ENCODE data around the gene SRPRB. TPM values are rescaled to one million over a fixed set of nuclear protein-coding genes. Genes with fewer than 3 reads are reported as not detected.

The SRPRB gene
- polyA plus RNA-seq, 2 donors: 23.0 to 32.6 TPM

- no peaks in the 10 kb centered on the region for H3K36me3 ChIP-seq (ENCODE audit: control insufficient read depth in 2 of 2, insufficient read depth in 2 of 2, low read length in 1 of 2)
- H3K4me3 ChIP-seq (ENCODE audit: low read depth in 1 of 2, low read length in 2 of 2): no peak overlapping the region
- WGBS, 2 donors: 63 to 87% methylated on average over 3 of the region's 3 CpGs
- no peaks in the 10 kb centered on the region for H3K9me3 ChIP-seq (ENCODE audit: control insufficient read depth in 2 of 2, insufficient read depth in 1 of 2, low read depth in 1 of 2, low read length in 1 of 2)
- no peak overlapping the region for H3K27ac ChIP-seq (ENCODE audit: low read depth in 2 of 2, low read length in 1 of 2)
- H3K27me3 ChIP-seq (ENCODE audit: control insufficient read depth in 1 of 2, insufficient read depth in 2 of 2, low read length in 2 of 2): no peaks in the 10 kb centered on the region
- H3K4me1 ChIP-seq (ENCODE audit: control insufficient read depth in 2 of 2, insufficient read depth in 2 of 2, low read length in 1 of 2): no peaks in the 10 kb centered on the region
Measured at GRCh38 chr3:133762539-133762938, 43.1 kb upstream of the SRPRB start.

- Histone ChIP-seq H3K36me3 (ENCODE audit: control insufficient read depth in 2 of 2, insufficient read depth in 2 of 2, low read length in 1 of 2) (no peaks in the 10 kb centered on the region), H3K4me3 (ENCODE audit: low read depth in 1 of 2, low read length in 2 of 2) (no peak overlapping the region), H3K9me3 (ENCODE audit: control insufficient read depth in 2 of 2, insufficient read depth in 1 of 2, low read depth in 1 of 2, low read length in 1 of 2) (no peaks in the 10 kb centered on the region), H3K27me3 (ENCODE audit: control insufficient read depth in 1 of 2, insufficient read depth in 2 of 2, low read length in 2 of 2) (no peaks in the 10 kb centered on the region), H3K27ac (ENCODE audit: low read depth in 2 of 2, low read length in 1 of 2) (no peak overlapping the region), H3K4me1 (ENCODE audit: control insufficient read depth in 2 of 2, insufficient read depth in 2 of 2, low read length in 1 of 2) (no peaks in the 10 kb centered on the region)
- WGBS, 2 donors: 61 to 63% methylated on average over 6 of the region's 6 CpGs
Measured at GRCh38 chr3:133763797-133764683, 41.6 kb upstream of the SRPRB start.

DNA sequence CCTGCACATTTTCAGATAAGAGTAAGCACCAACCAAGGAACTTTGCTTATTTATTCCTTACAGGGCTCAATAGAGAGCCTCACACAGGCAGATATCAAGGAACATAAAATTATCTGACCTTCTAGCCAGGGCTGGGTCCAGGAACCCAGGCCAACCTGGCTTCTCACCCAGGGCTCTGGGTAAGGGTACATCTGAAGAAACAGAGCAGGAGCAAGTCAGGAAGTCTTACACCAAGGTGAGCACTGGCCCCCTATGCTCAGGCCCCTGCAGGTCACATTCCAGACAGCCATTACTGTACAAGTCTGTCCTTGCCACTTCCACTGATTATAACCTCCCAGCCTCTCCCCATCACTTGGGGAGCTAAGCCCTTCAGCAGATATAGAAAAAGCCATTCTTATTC, 40.4 kb upstream of the SRPRB start:
- H3K4me1 ChIP-seq (ENCODE audit: control insufficient read depth in 2 of 2, insufficient read depth in 2 of 2, low read length in 1 of 2): no peaks in the 10 kb centered on the region
- no peaks in the 10 kb centered on the region for H3K9me3 ChIP-seq (ENCODE audit: control insufficient read depth in 2 of 2, insufficient read depth in 1 of 2, low read depth in 1 of 2, low read length in 1 of 2)
- H3K36me3 ChIP-seq (ENCODE audit: control insufficient read depth in 2 of 2, insufficient read depth in 2 of 2, low read length in 1 of 2): no peaks in the 10 kb centered on the region

GRCh38 chr3:133767607-133768006, 38.0 kb upstream of the SRPRB start:
- Histone ChIP-seq H3K27me3 (ENCODE audit: control insufficient read depth in 1 of 2, insufficient read depth in 2 of 2, low read length in 2 of 2) (no peaks in the 10 kb centered on the region), H3K9me3 (ENCODE audit: control insufficient read depth in 2 of 2, insufficient read depth in 1 of 2, low read depth in 1 of 2, low read length in 1 of 2) (no peaks in the 10 kb centered on the region), H3K36me3 (ENCODE audit: control insufficient read depth in 2 of 2, insufficient read depth in 2 of 2, low read length in 1 of 2) (no peaks in the 10 kb centered on the region), H3K27ac (ENCODE audit: low read depth in 2 of 2, low read length in 1 of 2) (no peak overlapping the region), H3K4me1 (ENCODE audit: control insufficient read depth in 2 of 2, insufficient read depth in 2 of 2, low read length in 1 of 2) (no peaks in the 10 kb centered on the region), H3K4me3 (ENCODE audit: low read depth in 1 of 2, low read length in 2 of 2) (no peak overlapping the region)
- WGBS, 2 donors: 79 to 91% methylated on average over 1 of the region's 1 CpG

More for the DNA sequence above, 40.4 kb upstream of the SRPRB start:
- Histone ChIP-seq H3K27me3 (ENCODE audit: control insufficient read depth in 1 of 2, insufficient read depth in 2 of 2, low read length in 2 of 2) (no peaks in the 10 kb centered on the region), H3K4me3 (ENCODE audit: low read depth in 1 of 2, low read length in 2 of 2) (no peak overlapping the region), H3K27ac (ENCODE audit: low read depth in 2 of 2, low read length in 1 of 2) (no peak overlapping the region)

DNA sequence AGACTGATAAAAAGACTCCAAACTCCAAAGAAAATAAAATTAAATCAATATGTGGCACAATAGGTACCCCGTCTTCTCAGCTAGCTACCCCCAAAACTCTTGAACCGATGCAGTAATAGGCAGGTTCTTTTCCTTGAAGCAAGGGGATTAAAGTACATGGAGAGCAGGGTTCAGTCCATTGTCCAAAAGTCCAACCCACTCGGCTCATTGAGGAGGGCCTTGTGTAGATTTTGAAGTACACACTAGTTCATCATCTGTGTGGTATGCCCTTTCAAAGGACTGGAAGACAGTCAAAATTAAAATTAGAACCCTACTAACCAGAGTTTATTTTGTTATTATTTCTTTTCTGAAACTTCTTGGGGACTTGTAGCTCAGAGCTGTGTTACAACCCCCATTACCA, 36.1 kb upstream of the SRPRB start:
- 86 to 91% methylated on average over 3 of the region's 3 CpGs for WGBS, 2 donors
- Histone ChIP-seq H3K4me3 (ENCODE audit: low read depth in 1 of 2, low read length in 2 of 2) (no peak overlapping the region), H3K4me1 (ENCODE audit: control insufficient read depth in 2 of 2, insufficient read depth in 2 of 2, low read length in 1 of 2) (no peaks in the 10 kb centered on the region), H3K36me3 (ENCODE audit: control insufficient read depth in 2 of 2, insufficient read depth in 2 of 2, low read length in 1 of 2) (no peaks in the 10 kb centered on the region), H3K9me3 (ENCODE audit: control insufficient read depth in 2 of 2, insufficient read depth in 1 of 2, low read depth in 1 of 2, low read length in 1 of 2) (no peaks in the 10 kb centered on the region), H3K27ac (ENCODE audit: low read depth in 2 of 2, low read length in 1 of 2) (no peak overlapping the region), H3K27me3 (ENCODE audit: control insufficient read depth in 1 of 2, insufficient read depth in 2 of 2, low read length in 2 of 2) (no peaks in the 10 kb centered on the region)

- no peaks in the 10 kb centered on the region for H3K9me3 ChIP-seq (ENCODE audit: control insufficient read depth in 2 of 2, insufficient read depth in 1 of 2, low read depth in 1 of 2, low read length in 1 of 2)
- no peaks in the 10 kb centered on the region for H3K36me3 ChIP-seq (ENCODE audit: control insufficient read depth in 2 of 2, insufficient read depth in 2 of 2, low read length in 1 of 2)
- H3K4me1 ChIP-seq (ENCODE audit: control insufficient read depth in 2 of 2, insufficient read depth in 2 of 2, low read length in 1 of 2): no peaks in the 10 kb centered on the region
- 82 to 97% methylated on average over 3 of the region's 3 CpGs for WGBS, 2 donors
- no peaks in the 10 kb centered on the region for H3K27me3 ChIP-seq (ENCODE audit: control insufficient read depth in 1 of 2, insufficient read depth in 2 of 2, low read length in 2 of 2)
- H3K27ac ChIP-seq (ENCODE audit: low read depth in 2 of 2, low read length in 1 of 2): no peak overlapping the region
- H3K4me3 ChIP-seq (ENCODE audit: low read depth in 1 of 2, low read length in 2 of 2): no peak overlapping the region
Measured at GRCh38 chr3:133773732-133774131, 31.9 kb upstream of the SRPRB start.

DNA sequence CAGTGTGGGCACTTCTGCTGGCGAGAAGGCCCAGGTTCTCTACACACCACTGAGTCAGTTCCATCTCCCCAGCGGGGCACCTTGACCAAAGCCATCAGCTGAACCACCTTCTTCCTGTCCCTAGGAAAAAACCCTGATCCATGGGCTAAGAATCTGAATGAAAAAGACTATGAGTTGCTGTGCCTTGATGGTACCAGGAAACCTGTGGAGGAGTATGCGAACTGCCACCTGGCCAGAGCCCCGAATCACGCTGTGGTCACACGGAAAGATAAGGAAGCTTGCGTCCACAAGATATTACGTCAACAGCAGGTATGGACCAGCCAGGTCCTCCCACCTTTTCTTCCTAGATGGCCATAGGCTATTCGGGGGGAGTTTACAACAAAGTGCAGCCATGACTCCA, 30.3 kb upstream of the SRPRB start:
- Histone ChIP-seq H3K4me3 (ENCODE audit: low read depth in 1 of 2, low read length in 2 of 2) (no peak overlapping the region), H3K36me3 (ENCODE audit: control insufficient read depth in 2 of 2, insufficient read depth in 2 of 2, low read length in 1 of 2) (no peaks in the 10 kb centered on the region), H3K27me3 (ENCODE audit: control insufficient read depth in 1 of 2, insufficient read depth in 2 of 2, low read length in 2 of 2) (no peaks in the 10 kb centered on the region), H3K27ac (ENCODE audit: low read depth in 2 of 2, low read length in 1 of 2) (no peak overlapping the region), H3K4me1 (ENCODE audit: control insufficient read depth in 2 of 2, insufficient read depth in 2 of 2, low read length in 1 of 2) (no peaks in the 10 kb centered on the region), H3K9me3 (ENCODE audit: control insufficient read depth in 2 of 2, insufficient read depth in 1 of 2, low read depth in 1 of 2, low read length in 1 of 2) (no peaks in the 10 kb centered on the region)
- 87 to 93% methylated on average over 9 of the region's 9 CpGs for whole genome bisulfite sequencing, 2 donors

- Histone ChIP-seq H3K9me3 (ENCODE audit: control insufficient read depth in 2 of 2, insufficient read depth in 1 of 2, low read depth in 1 of 2, low read length in 1 of 2) (no peaks in the 10 kb centered on the region), H3K27me3 (ENCODE audit: control insufficient read depth in 1 of 2, insufficient read depth in 2 of 2, low read length in 2 of 2) (no peaks in the 10 kb centered on the region), H3K4me1 (ENCODE audit: control insufficient read depth in 2 of 2, insufficient read depth in 2 of 2, low read length in 1 of 2) (no peaks in the 10 kb centered on the region), H3K4me3 (ENCODE audit: low read depth in 1 of 2, low read length in 2 of 2) (no peak overlapping the region), H3K27ac (ENCODE audit: low read depth in 2 of 2, low read length in 1 of 2) (no peak overlapping the region), H3K36me3 (ENCODE audit: control insufficient read depth in 2 of 2, insufficient read depth in 2 of 2, low read length in 1 of 2) (no peaks in the 10 kb centered on the region)
- WGBS, 2 donors: 88 to 94% methylated on average over 5 of the region's 5 CpGs
Measured at GRCh38 chr3:133775835-133776234, 29.8 kb upstream of the SRPRB start.

DNA sequence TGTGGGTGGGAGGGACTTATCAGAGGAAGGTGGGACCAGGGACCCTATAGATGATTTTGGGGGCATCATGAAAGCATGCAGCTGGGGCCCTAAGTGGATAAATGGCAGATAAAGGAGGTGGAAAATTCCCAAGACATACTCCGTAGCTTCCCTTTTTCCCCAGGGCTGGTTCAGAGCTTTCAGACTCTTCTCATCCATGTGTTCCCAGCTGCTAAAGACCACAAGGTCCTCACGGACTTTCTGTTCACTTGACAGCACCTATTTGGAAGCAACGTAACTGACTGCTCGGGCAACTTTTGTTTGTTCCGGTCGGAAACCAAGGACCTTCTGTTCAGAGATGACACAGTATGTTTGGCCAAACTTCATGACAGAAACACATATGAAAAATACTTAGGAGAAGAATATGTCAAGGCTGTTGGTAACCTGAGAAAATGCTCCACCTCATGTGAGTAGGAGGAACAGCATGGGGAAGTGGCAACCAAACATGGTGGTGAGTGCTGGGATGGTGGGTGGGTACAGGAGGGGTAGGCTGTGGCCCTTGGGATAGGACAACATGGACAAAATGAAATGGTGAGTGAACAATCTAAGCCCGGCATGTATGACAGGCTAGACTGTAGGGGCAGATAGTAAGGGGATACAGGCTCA, 28.7 kb upstream of the SRPRB start:
- H3K27me3 ChIP-seq (ENCODE audit: control insufficient read depth in 1 of 2, insufficient read depth in 2 of 2, low read length in 2 of 2): no peaks in the 10 kb centered on the region
- no peak overlapping the region for H3K27ac ChIP-seq (ENCODE audit: low read depth in 2 of 2, low read length in 1 of 2)
- no peaks in the 10 kb centered on the region for H3K36me3 ChIP-seq (ENCODE audit: control insufficient read depth in 2 of 2, insufficient read depth in 2 of 2, low read length in 1 of 2)
- H3K4me1 ChIP-seq (ENCODE audit: control insufficient read depth in 2 of 2, insufficient read depth in 2 of 2, low read length in 1 of 2): no peaks in the 10 kb centered on the region
- 88 to 95% methylated on average over 7 of the region's 7 CpGs for WGBS, 2 donors
- no peaks in the 10 kb centered on the region for H3K9me3 ChIP-seq (ENCODE audit: control insufficient read depth in 2 of 2, insufficient read depth in 1 of 2, low read depth in 1 of 2, low read length in 1 of 2)
- no peak overlapping the region for H3K4me3 ChIP-seq (ENCODE audit: low read depth in 1 of 2, low read length in 2 of 2)
